IPS-18a (cell line): ENCODE results near the gene SMYD3.
A peak's percentile ranks its signal among the peaks of the same experiment; 100 is the strongest.

Experiments
- H3K27ac ChIP-seq: one replicate; pipeline ENCODE4 v1.5.1; 2013; ENCODE audit warnings: low read length
- H3K27me3 ChIP-seq: one replicate; pipeline ENCODE4 v1.6.1; 2013; ENCODE audit warnings: mild to moderate bottlenecking, low read length; ENCODE audit not compliant: control insufficient read depth, insufficient read depth
- H3K36me3 ChIP-seq: one replicate; pipeline ENCODE4 v1.6.1; 2013; ENCODE audit warnings: low read depth, low read length; ENCODE audit not compliant: control insufficient read depth
- H3K4me1 ChIP-seq: one replicate; pipeline ENCODE4 v1.6.1; 2013; ENCODE audit warnings: low read depth, low read length; ENCODE audit not compliant: control insufficient read depth
- H3K4me3 ChIP-seq: one replicate; pipeline ENCODE4 v1.5.1; 2013; ENCODE audit warnings: low read length
- H3K9ac ChIP-seq: one replicate; pipeline ENCODE4 v1.6.1; 2013; ENCODE audit warnings: mild to moderate bottlenecking, low read length, moderate library complexity
- H3K9me3 ChIP-seq: one replicate; pipeline ENCODE4 v1.6.1; 2013; ENCODE audit warnings: low read depth, low read length; ENCODE audit not compliant: control insufficient read depth

SMYD3 gene

DNA sequence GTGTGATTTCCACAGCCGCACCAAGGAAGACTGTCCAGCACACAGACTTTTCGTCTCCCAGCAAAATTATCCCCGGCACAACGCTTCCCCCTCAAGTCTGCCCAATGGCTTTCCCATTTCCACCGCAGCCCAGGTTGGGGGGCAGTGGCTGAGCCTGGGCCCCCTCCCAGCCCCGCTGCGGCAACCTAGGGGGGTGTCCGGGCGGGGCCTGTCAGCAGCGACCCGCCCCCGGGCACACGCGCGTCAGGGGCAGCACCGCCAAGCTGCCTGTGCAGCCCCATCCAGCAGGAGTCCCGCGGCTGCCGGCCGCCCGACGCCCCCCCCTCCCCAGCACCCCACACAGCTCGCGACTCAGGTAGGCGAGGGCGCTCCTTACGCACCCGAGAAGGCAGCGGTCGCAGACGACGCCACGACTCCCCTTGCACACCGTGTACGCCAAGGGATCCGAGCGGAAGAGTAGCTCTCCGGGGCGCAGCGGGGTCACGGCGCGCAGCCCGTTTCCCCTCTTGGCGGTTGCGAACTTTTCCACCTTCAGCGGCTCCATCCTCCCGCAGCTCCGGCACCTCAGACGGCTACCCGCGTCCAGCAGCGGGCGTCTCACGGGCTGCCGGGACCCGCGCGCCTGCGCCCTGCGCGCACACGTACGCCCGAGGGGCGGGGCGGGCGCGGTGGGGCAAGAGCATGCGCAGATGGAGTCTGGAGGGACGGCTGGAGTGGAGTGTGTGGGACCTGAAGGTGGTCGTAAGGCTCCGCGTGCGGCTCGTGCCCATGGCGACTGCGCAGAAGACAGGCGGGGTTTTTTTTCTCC, at the start of gene SMYD3:
Gene SMYD3, minus strand, starts transcription at position 606 of the 808 bp plus-strand sequence.
- H3K4me3 ChIP-seq = peak within 1 kb of the TSS; percentile 81
- no peaks in the 10 kb centered on the region for H3K36me3 ChIP-seq
- H3K9ac ChIP-seq = peak within 1 kb of the TSS; percentile 18
- no peak within 1 kb of the TSS for H3K27ac ChIP-seq
- H3K27me3 ChIP-seq = peaks cover 13% of the 10 kb centered on the region
- no peaks in the 10 kb centered on the region for H3K9me3 ChIP-seq
- H3K4me1 ChIP-seq = peaks cover 3% of the 10 kb centered on the region

DNA sequence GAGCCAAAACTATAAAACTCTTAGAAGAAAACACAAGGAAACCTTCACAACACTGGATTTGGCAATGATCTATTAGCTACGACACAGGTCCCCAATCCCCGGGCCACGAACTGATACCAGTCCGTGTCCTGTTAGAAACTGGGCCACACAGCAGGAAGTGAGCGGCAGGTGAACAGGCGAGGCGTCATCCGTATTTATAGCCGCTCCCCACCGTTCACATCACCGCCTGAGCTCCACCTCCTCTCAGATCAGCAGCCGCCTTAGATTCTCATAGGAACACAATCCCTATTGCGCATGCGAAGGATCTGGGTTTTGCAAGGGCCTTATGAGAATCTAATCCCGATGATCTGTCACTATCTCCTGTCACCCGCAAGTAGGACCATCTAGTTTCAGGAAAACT, 47.1 kb upstream of the SMYD3 start:
- H3K4me1 ChIP-seq = no peaks in the 10 kb centered on the region
- peaks cover 45% of the 10 kb centered on the region for H3K36me3 ChIP-seq
- H3K9ac ChIP-seq = no peak overlapping the region
- no peak overlapping the region for H3K4me3 ChIP-seq
- H3K9me3 ChIP-seq = no peaks in the 10 kb centered on the region
- H3K27ac ChIP-seq = no peak overlapping the region
- H3K27me3 ChIP-seq = no peaks in the 10 kb centered on the region

GRCh38 chr1:246552110-246552509, 45.0 kb upstream of the SMYD3 start:
- H3K27ac ChIP-seq = no peak overlapping the region
- H3K36me3 ChIP-seq = peaks cover 55% of the 10 kb centered on the region
- H3K4me3 ChIP-seq = no peak overlapping the region
- H3K4me1 ChIP-seq = no peaks in the 10 kb centered on the region
- H3K9ac ChIP-seq = no peak overlapping the region
- H3K27me3 ChIP-seq = no peaks in the 10 kb centered on the region
- H3K9me3 ChIP-seq = no peaks in the 10 kb centered on the region

- Histone ChIP-seq H3K9me3 (no peaks in the 10 kb centered on the region), H3K36me3 (peaks cover 47% of the 10 kb centered on the region), H3K9ac (no peak overlapping the region), H3K4me1 (no peaks in the 10 kb centered on the region), H3K27me3 (no peaks in the 10 kb centered on the region), H3K4me3 (no peak overlapping the region), H3K27ac (no peak overlapping the region)
Observed at GRCh38 chr1:246550402-246550801, 43.3 kb upstream of the SMYD3 start.

DNA sequence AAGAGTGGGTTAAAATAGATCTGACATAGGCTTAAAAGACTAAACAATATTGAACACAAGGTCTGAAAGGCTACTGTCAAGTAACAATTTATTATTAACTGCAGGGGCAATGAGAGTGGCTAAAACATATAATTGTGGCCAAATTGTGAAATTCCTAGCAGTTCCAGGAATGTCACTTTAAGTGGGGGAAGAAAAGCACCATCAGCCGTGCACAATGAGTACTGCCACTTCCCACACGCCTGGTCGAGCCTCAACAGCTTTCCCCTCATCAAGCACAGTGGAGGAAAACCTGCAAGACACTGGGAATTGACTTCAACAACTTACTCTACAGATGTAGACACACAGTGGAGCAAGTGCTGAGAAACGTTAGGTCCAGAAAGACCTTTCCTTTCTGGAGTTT, 42.6 kb upstream of the SMYD3 start:
- Histone ChIP-seq H3K27ac (no peak overlapping the region), H3K36me3 (peaks cover 42% of the 10 kb centered on the region), H3K4me1 (no peaks in the 10 kb centered on the region), H3K4me3 (no peak overlapping the region), H3K9ac (no peak overlapping the region), H3K27me3 (no peaks in the 10 kb centered on the region), H3K9me3 (no peaks in the 10 kb centered on the region)

DNA sequence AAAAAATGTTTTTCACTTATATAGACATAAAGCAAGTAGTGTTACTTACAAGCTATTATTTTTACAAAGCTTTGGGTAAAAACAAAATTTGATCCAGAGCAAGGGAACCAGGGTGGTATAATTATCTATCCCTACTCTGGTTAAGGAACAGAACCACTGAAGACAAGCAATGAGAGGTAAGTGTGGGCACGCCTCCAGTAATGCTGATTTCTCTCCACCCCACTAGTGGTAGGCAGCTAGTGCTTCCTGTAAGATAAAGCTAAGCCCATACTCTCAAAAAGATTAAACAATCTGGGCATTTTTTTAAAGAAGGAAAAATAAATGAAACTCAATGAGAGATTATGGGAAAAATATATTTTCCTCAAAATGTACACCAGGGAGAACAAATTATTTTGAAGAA, 36.9 kb upstream of the SMYD3 start:
- no peaks in the 10 kb centered on the region for H3K4me1 ChIP-seq
- H3K9ac ChIP-seq = no peak overlapping the region
- no peaks in the 10 kb centered on the region for H3K27me3 ChIP-seq
- no peaks in the 10 kb centered on the region for H3K9me3 ChIP-seq
- peaks cover 46% of the 10 kb centered on the region for H3K36me3 ChIP-seq
- H3K27ac ChIP-seq = no peak overlapping the region
- H3K4me3 ChIP-seq = no peak overlapping the region

DNA sequence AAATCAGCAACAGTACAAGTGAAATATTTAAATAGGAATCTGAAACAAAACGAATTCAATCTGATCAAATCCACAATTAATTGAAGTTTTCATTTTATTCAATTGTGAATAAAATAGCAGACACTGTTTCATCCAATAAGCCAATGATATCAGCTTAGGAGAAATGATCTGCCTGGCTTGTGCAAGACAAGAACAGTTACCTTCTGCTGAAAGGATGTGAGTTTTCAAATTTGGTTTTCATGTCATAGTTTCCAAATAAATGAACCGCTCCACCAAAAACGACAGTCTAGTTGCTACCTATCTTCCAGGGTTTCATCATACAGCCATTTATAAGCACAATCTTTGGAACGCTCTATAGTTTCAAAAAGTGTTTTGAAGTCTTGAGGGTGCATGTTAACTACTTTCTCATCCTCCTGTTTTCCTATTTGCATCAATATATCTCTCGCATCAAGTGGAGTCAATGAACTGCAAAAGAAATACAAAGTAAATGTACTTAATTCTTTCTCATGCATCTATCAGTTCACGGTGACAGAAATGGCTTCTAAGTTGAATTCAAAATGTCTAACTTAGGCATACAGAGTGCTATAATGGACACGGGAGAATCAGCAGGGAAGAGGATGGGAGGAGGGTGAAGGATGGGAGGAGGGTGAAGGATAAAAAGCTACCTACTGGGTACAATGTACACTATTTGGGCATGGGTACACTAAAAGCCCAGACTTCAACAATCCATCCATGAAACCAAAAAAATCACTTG, 33.8 kb upstream of the SMYD3 start:
- no peaks in the 10 kb centered on the region for H3K27me3 ChIP-seq
- no peaks in the 10 kb centered on the region for H3K4me1 ChIP-seq
- no peak overlapping the region for H3K27ac ChIP-seq
- no peak overlapping the region for H3K9ac ChIP-seq
- H3K36me3 ChIP-seq = peaks cover 35% of the 10 kb centered on the region
- no peak overlapping the region for H3K4me3 ChIP-seq
- H3K9me3 ChIP-seq = no peaks in the 10 kb centered on the region

DNA sequence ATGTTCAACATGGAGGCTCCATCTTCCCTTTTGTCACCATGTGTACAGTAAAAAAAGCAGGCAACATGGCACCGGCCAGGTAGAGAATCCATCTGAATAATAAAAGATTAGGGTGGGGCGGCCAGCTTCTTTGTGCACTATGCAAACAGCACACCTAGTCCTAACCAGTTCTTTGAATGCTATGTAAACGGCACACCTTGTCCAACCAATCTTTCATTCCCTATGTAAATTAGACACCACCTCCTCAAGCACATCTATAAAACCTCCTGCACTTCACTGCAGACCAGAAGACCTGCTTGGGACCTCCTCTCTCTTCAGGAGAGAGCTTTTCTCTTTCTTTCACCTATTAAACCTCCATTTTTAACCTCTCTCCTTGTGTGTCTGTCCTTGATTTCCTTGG, 30.8 kb upstream of the SMYD3 start:
- H3K9me3 ChIP-seq = no peaks in the 10 kb centered on the region
- no peak overlapping the region for H3K9ac ChIP-seq
- H3K27me3 ChIP-seq = no peaks in the 10 kb centered on the region
- H3K4me1 ChIP-seq = no peaks in the 10 kb centered on the region
- peaks cover 20% of the 10 kb centered on the region for H3K36me3 ChIP-seq
- no peak overlapping the region for H3K4me3 ChIP-seq
- no peak overlapping the region for H3K27ac ChIP-seq

DNA sequence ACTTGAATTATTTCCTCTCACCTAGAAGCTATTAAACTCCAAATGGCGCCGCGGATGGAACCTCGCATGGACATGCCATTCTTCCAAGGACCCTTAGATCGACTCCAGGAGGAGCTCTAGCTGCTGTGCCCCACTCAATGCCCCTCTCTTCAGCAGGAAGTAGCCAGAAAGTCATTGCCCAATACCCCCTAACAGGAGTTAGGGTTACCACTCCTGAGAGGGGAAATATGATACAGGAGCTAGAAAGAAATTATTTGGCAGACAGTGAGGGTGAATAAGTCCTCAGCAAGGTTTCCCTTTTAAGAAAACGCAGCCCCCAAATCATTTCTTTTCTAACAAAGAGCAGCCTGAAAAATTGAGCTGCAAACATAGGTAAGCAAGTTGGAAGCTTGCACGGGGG, 30.4 kb upstream of the SMYD3 start:
- H3K27me3 ChIP-seq = no peaks in the 10 kb centered on the region
- H3K4me1 ChIP-seq = no peaks in the 10 kb centered on the region
- H3K9ac ChIP-seq = no peak overlapping the region

GRCh38 chr1:246534114-246534513, 27.0 kb upstream of the SMYD3 start:
- Histone ChIP-seq H3K27me3 (no peaks in the 10 kb centered on the region), H3K4me3 (no peak overlapping the region), H3K27ac (no peak overlapping the region), H3K9me3 (peaks cover 11% of the 10 kb centered on the region), H3K36me3 (no peaks in the 10 kb centered on the region), H3K4me1 (no peaks in the 10 kb centered on the region), H3K9ac (no peak overlapping the region)

More for the DNA sequence above, 30.4 kb upstream of the SMYD3 start:
- Histone ChIP-seq H3K36me3 (peaks cover 15% of the 10 kb centered on the region), H3K9me3 (no peaks in the 10 kb centered on the region), H3K4me3 (no peak overlapping the region), H3K27ac (no peak overlapping the region)

GRCh38 chr1:246533371-246533905, 26.4 kb upstream of the SMYD3 start:
- H3K27ac ChIP-seq = no peak overlapping the region
- no peak overlapping the region for H3K4me3 ChIP-seq
- no peaks in the 10 kb centered on the region for H3K4me1 ChIP-seq
- peaks cover 11% of the 10 kb centered on the region for H3K9me3 ChIP-seq
- no peaks in the 10 kb centered on the region for H3K27me3 ChIP-seq
- H3K36me3 ChIP-seq = no peaks in the 10 kb centered on the region
- H3K9ac ChIP-seq = no peak overlapping the region
